HS-27A (cell line): Measurements from ENCODE around the gene IL2RA.
"Not testable (repeated sequence)": the region's sequence is repeated elsewhere in the genome, so short reads cannot be mapped to it uniquely, and the experiment has no call there.

ENCODE experiments used
- DNase-seq: peaks from one replicate; pipeline ENCODE4 v3.0.0-alpha.2; 2012; ENCODE audit warnings: low read depth, missing footprints

IL2RA gene

DNA sequence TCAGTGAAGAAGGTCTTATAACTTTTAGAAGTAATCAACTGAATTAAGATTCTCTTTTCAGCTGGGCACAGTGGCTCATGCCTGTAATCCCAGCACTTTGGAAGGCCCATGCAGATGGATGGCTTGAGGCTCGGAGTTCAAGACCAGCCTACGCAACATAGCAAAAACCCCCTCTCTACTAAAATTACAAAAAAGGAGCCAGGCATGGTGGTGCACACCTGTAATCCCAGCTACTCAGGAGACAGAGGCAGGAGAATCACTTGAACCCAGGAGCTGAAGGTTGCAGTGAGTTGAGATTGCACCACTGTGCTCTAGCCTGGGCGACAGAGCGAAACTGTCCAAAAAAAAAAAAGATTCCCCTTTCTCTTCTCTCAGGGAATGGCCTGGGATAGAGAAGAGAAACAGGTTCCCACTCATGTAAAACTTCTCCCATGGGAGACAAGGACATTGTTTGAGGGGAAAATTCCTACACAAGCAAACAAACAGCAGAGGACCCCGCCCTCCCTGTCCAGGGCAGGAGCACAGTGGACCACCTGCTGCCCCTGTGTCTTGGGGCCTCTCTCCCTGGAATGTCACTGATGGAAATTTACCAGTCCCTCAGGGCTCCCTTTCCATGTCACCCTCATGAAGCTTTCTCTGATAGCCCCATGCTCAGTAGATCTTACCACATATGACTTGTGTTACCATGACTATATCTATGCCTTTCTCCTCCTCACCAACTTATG lies 5.6 kb downstream of the IL2RA start:
- DNase-seq, result no peak

GRCh38 chr10:6055929-6056328 lies 6.2 kb downstream of the IL2RA start:
- DNase-seq, result no peak

DNA sequence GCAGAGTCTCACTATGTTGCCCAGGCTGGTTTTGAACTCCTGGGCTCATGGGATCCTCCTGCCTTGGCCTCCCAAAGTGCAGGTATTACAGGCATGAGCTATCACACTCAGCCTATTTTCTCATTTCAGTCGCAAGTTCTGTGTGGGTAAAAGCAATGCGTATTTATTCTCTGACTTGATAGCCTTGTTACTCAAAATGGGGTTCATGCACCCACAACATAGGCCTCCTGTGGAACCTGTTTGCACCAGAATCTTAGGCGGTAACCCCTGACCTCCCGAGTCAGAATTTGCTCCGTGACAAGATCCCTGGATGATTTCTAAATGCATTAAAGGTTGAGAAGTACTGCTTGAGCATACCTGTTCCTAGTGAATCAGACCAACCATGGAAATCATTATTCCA lies 7.3 kb downstream of the IL2RA start:
- DNase-seq, result no peak

- DNase-seq, result no peak
Observed at GRCh38 chr10:6053816-6054631, 8.1 kb downstream of the IL2RA start.

DNA sequence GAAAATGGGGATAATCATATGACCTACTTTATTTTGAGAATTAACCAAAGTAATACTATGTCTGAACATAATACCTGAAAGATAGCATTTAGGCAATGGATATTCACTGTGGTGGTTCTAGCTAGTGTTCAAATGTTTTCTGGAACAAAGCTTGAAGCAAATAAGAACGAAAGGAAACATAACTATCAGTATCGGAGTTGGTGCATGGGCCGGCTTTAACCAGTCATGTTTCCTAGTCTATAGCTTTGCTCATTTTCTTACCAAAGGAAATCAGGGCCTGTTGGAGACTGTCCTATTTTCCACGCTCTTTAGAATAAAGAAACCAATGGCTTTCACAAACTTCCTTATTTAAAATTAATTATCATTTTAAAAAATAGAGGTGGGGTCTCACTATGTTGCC lies 8.9 kb downstream of the IL2RA start:
- DNase-seq, result no peak

GRCh38 chr10:6052247-6053221 lies 9.6 kb downstream of the IL2RA start:
- DNase-seq, result no peak

- no peak for DNase-seq
Observed at GRCh38 chr10:6050801-6051445, 11.2 kb downstream of the IL2RA start.

DNA sequence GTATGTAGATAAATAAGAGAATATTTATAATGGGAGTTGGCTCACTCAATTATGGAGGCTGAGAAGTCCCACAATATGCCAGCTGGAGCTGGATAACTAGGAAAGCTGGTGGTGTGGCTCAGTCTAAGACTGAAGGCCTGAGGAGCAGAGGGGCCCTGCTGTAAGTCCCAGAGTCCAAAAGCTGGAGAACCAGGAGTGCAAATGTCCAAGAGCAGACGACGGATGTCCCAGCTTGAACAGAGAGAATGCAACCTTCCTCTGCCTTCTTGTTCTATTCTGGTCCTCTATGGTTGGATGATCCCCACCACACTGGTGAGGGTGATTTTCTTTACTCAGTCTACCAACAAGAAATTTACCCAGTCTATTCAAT lies 13.2 kb downstream of the IL2RA start:
- no peak for DNase-seq

GRCh38 chr10:6048281-6049030 lies 13.7 kb downstream of the IL2RA start:
- DNase-seq, result no peak

DNA sequence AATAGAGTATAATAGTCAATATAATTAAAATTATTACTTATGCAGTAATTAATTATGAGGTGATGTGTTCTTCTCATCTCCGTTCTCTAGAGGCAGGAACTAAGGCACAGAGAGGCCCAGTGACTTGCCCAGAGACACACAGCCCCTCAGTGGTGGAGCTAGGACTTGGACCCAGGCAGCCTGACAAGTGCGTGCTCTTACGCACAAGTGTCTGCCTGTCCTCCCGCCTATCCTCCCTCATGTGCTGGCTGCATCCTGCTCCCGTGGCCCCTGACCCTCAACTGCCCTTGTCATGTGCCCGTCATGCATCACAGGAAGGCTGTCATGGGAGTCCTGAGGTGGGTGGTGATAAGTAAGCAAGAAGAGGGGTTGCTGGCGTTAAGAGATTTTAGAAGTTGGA lies 14.3 kb downstream of the IL2RA start:
- DNase-seq, result no peak

- no peak for DNase-seq
Observed at GRCh38 chr10:6046773-6047611, 15.2 kb downstream of the IL2RA start.

DNA sequence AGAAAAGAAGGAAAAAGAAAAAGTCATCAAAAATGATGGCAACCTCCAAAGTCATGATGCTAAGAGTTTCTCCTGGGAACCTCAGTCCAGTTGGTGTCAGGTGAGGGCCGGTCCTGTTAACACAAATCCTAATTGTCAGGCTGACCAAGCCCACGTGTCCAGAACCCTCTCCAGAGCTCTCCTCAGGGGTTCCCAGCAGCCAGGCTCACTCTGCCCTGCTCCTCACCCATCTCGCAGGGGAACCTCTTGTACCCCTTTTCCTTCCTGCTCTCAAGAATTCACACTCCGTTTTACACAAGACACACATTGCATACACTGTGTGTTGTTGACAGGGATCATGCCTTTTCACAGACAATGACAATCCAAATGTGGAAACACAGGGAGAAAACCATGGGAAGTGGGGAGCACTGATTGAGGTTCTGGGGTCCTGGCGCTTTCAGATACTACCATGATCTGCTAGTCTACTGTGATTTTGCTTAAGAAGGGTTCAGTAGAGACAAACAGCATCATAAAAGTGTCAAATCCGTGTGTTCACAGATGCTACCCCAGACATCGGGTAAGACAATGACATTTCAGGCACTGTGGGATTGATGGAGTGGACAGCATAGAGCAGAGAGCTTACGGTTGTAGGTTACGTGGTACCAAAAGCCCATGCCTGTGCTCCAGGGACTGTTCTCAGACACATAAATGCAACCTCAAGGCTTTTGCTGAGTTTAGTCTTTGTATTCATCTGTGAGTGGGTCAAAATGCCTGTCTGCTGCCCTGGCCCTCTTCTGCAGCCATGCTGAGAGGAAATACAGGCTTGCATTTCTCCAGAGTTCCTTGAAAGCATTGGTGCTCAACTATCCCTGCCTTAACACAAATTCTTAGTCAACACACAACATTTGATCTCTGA lies 16.0 kb downstream of the IL2RA start:
- no peak for DNase-seq

- no peak for DNase-seq
Observed at GRCh38 chr10:6045314-6045848, 16.8 kb downstream of the IL2RA start.

DNA sequence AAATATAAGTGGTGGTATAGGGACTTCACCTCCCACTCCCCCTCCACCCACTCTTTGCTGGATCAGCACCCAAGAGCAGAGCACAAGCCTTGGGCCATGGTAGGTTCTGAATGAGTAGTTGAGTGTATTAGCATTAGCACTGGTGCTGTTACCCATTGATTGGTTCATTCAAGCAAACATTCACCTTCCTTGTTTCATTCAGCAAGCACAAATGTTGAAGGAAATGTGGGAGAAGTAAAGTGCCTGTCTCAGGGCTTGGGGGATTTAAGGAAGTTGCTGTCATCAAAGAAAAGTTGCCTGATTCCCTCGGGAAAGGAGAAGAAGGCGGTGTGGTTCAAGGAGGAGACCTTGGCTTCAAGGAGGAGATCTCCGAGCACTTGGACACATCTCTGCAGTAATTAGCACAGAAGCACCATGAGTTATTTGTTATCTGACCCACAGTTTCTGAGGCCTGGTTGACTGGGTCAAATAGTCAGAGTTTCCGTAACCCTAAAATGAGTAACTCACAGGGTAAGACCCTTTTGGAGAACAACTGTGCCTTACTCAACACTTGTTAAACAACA lies 17.3 kb downstream of the IL2RA start:
- no peak for DNase-seq

- DNase-seq, result no peak
Observed at GRCh38 chr10:6044060-6044459, 18.1 kb downstream of the IL2RA start.

DNA sequence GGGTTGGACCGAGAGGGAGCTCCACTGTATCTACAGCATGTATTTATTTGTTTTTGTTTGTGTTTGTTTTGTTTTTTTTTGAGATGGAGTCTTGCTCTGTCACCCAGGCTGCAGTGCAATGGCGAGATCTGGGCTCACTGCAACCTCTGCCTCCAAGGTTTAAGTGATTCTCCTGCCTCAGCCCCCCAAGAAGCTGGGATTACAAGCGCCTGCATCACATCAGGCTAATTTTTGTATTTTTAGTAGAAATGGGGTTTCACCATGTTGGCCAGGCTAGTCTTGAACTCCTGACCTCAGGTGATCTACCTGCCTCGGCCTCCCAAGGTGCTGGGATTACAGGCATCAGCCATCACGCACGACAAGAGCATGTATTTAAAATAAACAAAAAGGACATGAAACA lies 18.8 kb downstream of the IL2RA start:
- not testable (repeated sequence) for DNase-seq

DNA sequence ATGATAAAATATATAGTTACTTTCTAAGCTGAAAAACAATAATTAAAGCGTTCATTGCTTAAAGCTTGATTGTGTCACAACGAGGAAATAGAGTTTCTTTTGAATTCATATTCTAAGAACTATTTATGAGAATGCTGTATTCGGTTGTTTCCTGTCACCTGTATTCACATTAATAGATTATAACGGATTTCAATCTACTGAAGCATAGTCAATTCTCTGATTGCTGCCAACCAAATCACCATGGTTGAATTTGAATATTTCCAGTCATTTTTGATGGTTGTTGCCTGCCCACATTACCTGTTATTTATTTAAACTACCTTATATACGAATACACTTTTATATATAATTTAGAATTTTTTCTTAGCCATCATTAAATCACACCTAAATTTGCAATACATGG lies 22.0 kb downstream of the IL2RA start:
- no peak for DNase-seq

DNA sequence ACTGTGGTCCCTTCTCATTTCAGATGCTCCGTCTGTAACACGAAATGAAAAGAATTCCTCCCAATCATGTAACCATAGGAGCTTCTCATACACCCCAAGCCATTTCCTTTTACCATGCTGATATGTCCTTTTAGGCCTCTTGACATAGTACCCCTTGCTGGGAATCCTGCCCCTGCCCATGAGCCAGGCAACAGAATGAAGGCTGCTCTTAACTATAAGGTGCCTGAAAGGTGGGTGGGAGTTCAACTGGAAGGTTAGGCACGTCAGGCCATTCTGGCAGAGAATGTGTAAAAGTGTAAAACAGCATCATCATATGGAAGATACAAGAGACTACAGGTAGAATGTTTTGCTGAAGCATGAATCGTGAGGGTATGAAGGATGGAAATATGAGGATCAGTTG lies 22.5 kb downstream of the IL2RA start:
- DNase-seq, result no peak
